ENCODE data around the gene CCDC9B. TPM values are rescaled to one million over a fixed set of nuclear protein-coding genes. Genes with fewer than 3 reads are reported as not detected.
A peak's percentile ranks its signal among the peaks of the same experiment; 100 is the strongest.

The CCDC9B gene
- total RNA-seq, 4 donors from 2014 or later, result 5.4 to 34.4 (median 15.0) TPM

DNA sequence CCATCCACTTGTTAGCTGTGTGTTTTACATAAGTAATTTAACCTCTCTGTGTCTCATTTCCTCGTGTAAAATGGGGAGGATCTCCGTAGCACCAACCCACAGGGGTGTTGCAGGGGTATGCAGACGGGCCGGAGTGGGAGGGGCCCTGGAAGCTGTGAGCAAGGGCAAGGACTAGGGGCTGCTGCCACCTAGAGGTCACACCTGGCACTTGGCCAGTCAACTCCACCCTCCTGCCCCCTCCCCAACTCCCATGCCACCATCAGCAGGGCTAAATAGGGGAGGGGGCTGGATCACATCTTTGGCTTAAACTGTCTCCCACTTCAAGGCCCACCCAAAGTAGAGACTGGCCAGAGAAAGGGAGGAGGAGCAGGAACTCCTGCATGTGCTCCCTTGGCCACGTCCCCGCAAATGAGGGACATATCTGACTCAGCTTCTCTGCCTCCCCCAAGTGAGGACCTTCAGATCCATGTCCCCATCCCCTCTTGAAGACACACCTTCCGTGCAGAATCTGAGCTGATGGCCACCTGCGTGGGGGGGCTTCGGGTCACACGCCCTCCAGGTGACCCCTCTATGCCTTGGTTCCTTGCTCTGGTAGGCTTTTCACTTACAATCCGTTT, 2.6 kb downstream of the CCDC9B start:
- 24 to 48% methylated on average over 6 of the region's 11 CpGs for WGBS, 2 donors
- Histone ChIP-seq H3K9me3 (no peaks in the 10 kb centered on the region), H3K27ac (peak overlapping the region; percentile 26 to 95 (median 94)), H3K36me3 (peaks cover 0 to 19% (median 0%) of the 10 kb centered on the region in 3 donors), H3K4me3 (peak overlapping the region in 3 of 4 donors; percentile 8 to 61 (median 50)), H3K4me1 (peaks cover 80 to 100% (median 84%) of the 10 kb centered on the region in 3 donors), H3K27me3 (no peaks in the 10 kb centered on the region)
- no peak for DNase-seq
- intact Hi-C loops (cut with DNase I), result no loop called here
- no peak for TF ChIP-seq POLR2A (IDR thresholded peaks at IDR 0.05)
- TF ChIP-seq CTCF (IDR thresholded peaks at IDR 0.05), result peak; percentile 41 to 66 (median 52)

DNA sequence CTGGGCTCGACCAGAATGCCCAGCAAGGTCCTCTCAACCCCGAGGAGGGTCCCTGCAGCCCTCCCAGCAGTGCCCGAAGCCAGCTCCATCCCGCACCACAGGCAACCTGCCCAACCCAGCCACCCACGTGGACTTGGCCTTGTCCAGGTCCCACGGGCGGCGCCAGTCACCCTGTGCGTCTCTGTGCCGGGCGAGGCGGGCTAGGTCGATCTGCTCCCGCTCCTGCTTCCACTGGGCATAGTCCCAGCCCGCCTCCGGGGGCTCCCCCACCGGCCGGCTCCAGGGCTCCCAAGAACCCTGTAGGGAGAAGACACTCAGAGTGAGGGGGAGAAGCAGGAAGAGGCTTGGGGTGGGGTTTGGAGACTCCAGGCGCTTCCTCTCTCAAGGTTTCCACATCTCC, 3.1 kb downstream of the CCDC9B start:
- Histone ChIP-seq H3K27ac (peak overlapping the region; percentile 26 to 95 (median 94)), H3K4me3 (peak overlapping the region in 1 of 4 donors; percentile 61), H3K9me3 (no peaks in the 10 kb centered on the region), H3K27me3 (no peaks in the 10 kb centered on the region), H3K36me3 (peaks cover 0 to 19% (median 0%) of the 10 kb centered on the region in 3 donors), H3K4me1 (peaks cover 75 to 100% (median 78%) of the 10 kb centered on the region in 3 donors)
- WGBS, 2 donors, result 14 to 67% methylated on average over 1 to 2 of the region's 19 CpGs
- intact Hi-C loops (cut with DNase I), result no loop called here
- TF ChIP-seq POLR2A (IDR thresholded peaks at IDR 0.05), result no peak
- TF ChIP-seq CTCF (IDR thresholded peaks at IDR 0.05), result no peak
- no peak for DNase-seq

DNA sequence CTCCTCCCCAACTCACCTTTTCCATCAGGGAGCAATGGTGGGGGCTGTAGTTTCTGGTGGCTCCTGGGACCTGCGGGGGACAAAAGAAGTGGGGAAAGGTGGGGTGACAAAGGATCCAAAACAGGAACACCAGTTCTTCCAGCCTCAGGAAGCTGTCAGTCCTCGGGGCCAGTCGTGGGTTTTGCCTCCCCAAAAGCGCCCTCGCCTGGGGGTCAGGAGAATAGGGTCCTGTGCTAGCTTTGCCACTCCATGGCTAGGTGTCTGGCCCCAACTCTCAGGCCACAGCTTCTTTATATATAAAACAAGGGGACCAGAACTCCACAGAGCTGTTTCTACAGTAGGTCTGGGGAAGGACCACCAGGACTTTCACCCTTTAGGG, 4.0 kb downstream of the CCDC9B start:
- intact Hi-C loops (cut with DNase I), result no loop called here
- H3K27ac ChIP-seq, result peak overlapping the region in 3 of 4 donors; percentile 92 to 95 (median 95)
- no peaks in the 10 kb centered on the region for H3K9me3 ChIP-seq
- no peak overlapping the region for H3K4me3 ChIP-seq
- peaks cover 0 to 19% (median 0%) of the 10 kb centered on the region in 3 donors for H3K36me3 ChIP-seq
- TF ChIP-seq POLR2A (IDR thresholded peaks at IDR 0.05), result no peak
- WGBS, 2 donors, result 65 to 74% methylated on average over 4 to 5 of the region's 5 CpGs
- H3K4me1 ChIP-seq, result peaks cover 74 to 94% (median 75%) of the 10 kb centered on the region in 3 donors
- DNase-seq, result no peak
- no peaks in the 10 kb centered on the region for H3K27me3 ChIP-seq

GRCh38 chr15:40335938-40336743, 4.6 kb downstream of the CCDC9B start:
- H3K27me3 ChIP-seq, result no peaks in the 10 kb centered on the region
- H3K4me1 ChIP-seq, result peaks cover 69 to 90% (median 72%) of the 10 kb centered on the region in 3 donors
- no peak overlapping the region for H3K4me3 ChIP-seq
- no peaks in the 10 kb centered on the region for H3K9me3 ChIP-seq
- WGBS, 2 donors, result 77 to 81% methylated on average over 4 to 7 of the region's 13 CpGs
- intact Hi-C loops (cut with DNase I), result no loop called here
- TF ChIP-seq CTCF (IDR thresholded peaks at IDR 0.05) (no peak), POLR2A (IDR thresholded peaks at IDR 0.05) (no peak)
- peaks cover 0 to 19% (median 0%) of the 10 kb centered on the region in 3 donors for H3K36me3 ChIP-seq
- H3K27ac ChIP-seq, result peak overlapping the region; percentile 70 to 95 (median 94)
- no peak for DNase-seq

DNA sequence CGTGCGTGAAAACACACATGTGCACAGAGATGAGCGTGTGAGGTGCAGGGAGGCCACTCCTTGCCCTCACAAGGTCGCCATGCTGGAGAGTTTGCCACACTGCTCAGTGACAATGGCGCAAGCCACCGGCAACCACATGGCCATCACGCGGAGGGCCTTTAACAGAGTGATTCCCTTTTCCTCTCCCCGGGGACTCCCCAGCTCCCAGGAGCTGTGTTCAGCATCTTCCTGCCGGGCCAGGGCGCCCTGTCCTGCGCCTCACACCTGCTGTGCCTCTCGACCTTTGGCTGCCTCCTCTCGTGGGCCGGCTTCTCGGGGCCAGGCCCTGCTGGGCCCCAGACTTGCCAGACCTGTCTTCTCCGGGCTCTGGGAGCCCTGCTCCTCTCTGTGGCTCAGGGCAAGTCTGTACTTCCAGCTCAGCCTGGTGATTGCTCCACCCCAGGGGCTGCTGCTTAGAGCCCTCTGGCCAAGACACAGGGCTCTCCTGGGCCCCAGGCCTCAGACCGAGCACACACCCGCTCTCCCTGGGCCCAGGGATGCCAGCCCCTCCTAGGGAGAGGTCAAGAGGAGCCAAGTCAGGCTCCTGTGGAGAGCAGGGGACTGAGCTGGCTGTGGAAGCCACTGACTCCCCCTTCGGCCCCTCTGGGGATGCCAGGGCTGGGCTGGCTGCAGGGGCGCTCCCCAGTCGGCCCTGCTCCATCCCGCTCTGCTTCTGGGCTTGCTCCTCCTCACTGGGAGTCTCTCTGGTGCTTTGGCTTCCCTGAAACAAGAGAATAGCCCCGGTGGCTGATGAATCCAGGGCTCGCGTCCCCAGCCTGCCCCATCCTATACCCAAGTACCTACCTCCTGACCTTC, 5.6 kb downstream of the CCDC9B start:
- no peaks in the 10 kb centered on the region for H3K27me3 ChIP-seq
- DNase-seq, result no peak
- WGBS, 2 donors, result 48 to 60% methylated on average over 1 to 13 of the region's 26 CpGs
- no peak for TF ChIP-seq POLR2A (IDR thresholded peaks at IDR 0.05)
- TF ChIP-seq CTCF (IDR thresholded peaks at IDR 0.05), result no peak
- H3K27ac ChIP-seq, result peak overlapping the region; percentile 70 to 95 (median 94)
- H3K36me3 ChIP-seq, result peaks cover 0 to 19% (median 0%) of the 10 kb centered on the region in 3 donors
- intact Hi-C loops (cut with DNase I), result no loop called here
- H3K4me3 ChIP-seq, result no peak overlapping the region
- peaks cover 59 to 90% (median 63%) of the 10 kb centered on the region in 3 donors for H3K4me1 ChIP-seq
- H3K9me3 ChIP-seq, result no peaks in the 10 kb centered on the region

Data from esophagus squamous epithelium (tissue), 5 donors.